Measurements from ENCODE around the gene KBTBD4.

GRCh38 chr11:47538741-47539565 is 39.8 kb downstream of the KBTBD4 start:
- TF ChIP-seq CTCF (IDR thresholded peaks at IDR 0.05 in 4 of 5, conservative IDR thresholded peaks at IDR 0.05 in 1 of 5) (no peak), POLR2A (IDR thresholded peaks at IDR 0.05) (no peak)
